Fibroblast of skin of right quadriceps (primary cell): Measurements from ENCODE around the gene EPB41L4A.

Experiments used
- DNase-seq: peaks from one replicate; pipeline ENCODE4 v3.0.0-alpha.2; 2013

Gene EPB41L4A

DNA sequence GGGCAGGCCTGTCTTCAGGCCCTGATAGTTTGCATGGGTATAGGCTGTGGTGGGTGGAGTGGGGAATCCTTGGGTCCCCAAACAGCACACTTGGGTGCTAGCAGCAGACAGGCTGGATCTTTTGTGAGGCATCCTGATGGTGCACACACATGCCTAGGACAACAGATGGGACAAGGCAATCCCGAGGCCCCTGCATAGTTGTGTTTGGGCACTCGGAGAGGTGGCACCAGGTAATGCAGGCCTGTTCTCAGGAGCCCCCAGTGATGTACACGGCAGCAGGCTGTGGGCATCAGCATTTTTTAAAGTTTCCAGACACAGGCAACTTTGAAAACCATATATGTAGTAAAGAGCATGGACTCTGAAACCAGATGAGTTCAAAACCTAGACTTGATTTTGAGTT lies 65.4 kb downstream of the EPB41L4A start:
- no peak for DNase-seq

DNA sequence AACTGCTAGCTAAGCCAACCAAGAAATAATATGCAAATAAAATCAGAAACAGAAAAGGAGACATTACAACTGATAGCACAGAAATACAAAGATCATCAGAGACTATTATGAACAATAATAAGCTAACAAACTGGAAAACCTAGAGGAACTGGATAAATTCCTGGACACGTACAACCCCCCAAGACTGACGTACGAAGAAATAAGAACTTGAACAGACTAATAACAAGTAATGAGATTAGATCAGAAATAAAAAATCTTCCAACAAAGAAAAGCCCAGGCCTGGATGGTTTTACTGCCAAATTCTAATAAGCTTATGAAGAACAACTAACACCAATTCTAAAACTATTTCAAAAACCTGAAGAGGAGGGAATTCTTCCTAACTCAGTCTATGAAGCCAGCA lies 67.9 kb downstream of the EPB41L4A start:
- DNase-seq, result no peak

DNA sequence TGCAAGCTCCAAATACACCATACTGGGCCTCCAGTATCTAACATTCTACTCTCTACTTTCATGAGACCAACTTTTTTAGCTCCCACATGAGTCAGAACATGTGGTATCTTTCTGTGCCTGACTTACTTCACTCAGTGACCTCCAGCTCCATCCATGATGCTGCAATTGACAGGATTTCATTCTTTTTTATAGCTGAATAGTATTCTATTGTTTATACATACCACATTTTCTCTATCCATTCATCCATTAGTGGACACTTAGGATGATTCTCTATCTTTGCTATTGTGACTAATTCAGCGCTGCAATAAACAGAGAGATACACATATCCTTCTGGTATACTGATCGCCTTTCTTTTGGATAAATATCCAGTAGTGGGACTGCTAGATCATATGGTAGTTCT lies 68.5 kb downstream of the EPB41L4A start:
- DNase-seq, result no peak

DNA sequence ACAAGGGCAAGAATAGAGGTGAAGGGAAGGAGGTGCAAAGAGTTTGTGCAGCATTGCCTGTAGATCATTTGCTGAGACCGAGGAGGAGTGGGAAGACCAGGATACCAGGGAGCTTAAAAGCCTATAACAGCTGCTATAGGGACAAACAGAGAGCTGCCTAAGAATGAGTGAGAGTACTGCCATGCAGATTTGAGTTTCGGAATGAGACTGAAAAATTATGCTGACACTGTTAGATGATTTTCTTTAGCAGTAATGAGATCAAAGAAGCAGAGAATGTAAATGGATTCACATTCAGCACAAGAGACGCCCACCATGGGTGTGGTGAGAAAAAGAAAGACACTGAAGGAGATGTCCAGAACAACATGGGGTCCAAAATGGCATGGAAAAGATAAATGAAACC lies 69.7 kb downstream of the EPB41L4A start:
- no peak for DNase-seq

DNA sequence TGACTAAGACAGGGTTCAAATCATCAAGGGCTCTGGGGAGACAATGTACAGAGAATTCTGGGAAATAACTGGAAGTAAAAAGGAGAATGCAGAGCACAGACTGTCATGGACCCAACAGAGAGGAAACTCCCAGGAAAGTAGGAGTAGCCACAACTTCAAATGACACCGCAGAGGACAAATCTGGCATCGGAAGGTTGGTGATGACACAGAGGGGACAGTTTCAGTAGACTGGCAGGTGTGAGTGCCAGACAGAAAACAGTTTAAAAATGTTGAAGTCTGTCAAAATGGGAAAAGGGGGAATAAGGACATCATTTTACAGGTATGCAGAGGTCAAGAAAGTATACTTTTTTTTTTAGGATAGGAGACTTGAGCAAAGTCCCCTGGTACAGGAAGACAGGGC lies 70.2 kb downstream of the EPB41L4A start:
- no peak for DNase-seq

DNA sequence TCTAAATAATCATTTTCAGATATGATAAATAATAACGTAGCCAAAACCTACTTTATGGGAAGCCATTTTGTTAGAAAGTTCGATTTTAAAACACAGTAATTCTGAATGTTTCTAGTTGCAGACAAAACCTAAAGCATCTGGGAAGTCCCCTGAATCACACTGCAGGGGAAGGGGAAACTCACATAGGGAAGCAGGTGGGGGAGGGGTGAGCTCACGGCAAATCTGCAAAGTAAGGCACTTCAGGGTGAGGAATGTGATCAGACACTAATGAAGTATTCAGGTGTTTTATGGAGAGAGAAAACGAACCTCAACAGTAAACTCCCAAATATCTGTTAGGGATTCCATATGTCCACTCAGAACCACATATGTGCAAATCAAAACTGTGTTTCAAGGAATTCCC lies 70.7 kb downstream of the EPB41L4A start:
- no peak for DNase-seq

DNA sequence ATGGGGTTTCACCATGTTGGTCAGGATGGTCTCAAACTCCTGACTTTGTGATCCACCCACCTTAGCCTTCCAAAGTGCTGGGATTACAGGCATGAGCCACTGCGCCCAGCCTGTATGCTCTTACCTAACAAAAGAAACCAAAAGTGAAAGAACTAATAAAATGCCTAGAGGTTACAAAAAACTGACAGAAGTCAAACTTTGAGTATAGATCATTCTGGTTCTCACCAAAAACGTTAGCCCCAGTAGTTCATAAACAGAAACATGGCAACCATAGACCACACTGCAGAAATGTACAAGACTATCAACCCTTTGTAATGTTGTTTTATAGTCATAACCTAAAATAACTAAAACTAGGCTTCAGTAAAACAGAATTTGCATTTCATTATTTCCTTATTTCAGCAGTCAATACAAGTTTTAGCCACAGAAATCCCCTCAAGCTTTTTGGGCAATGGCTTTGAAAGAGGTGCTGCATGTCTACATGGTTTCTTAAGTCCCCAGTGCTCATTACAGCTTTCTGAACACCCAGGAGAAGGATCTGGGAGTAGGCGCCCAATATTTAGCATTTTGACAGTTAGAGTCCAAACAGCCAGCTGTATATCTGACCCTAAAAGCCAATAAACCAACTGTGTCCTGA lies 72.5 kb downstream of the EPB41L4A start:
- DNase-seq, result no peak

DNA sequence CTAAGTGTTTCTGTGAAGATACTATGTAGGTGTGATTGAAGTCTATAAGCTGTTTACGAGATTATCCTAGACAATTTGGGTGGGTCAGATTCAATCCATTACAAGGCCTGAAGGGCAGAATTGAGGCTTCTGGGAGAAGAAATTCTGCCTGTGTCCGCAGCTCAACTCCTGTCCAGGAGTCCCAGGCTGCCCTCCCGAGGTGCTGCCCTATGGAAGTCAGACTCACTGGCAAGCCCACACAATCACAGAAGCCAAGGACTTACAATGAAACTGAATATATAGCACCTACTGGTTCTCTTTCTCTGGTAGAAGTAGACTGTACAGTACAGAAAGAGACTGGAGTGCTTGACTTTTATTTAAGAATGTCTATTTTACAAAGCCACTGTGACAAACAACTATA lies 74.5 kb downstream of the EPB41L4A start:
- no peak for DNase-seq

DNA sequence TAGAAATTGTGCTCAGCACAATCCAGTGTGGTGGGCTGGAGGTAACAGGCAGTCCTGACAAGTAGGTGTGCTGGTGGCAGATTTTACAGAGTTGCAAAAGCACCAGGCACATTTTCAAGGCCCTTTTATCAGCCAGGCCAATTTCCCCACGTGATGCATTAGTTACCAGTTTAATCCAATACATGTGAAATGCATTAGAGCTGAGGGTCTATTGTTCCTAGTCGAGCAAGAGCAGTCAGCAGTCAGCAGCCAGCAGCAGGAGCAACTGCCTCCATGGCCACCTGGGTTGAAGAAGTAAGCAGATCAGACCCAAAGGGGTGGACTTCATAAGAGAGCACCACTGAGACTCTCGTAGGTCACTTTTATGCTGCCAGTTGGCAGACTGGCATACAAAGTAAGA lies 76.7 kb downstream of the EPB41L4A start:
- DNase-seq, result no peak

DNA sequence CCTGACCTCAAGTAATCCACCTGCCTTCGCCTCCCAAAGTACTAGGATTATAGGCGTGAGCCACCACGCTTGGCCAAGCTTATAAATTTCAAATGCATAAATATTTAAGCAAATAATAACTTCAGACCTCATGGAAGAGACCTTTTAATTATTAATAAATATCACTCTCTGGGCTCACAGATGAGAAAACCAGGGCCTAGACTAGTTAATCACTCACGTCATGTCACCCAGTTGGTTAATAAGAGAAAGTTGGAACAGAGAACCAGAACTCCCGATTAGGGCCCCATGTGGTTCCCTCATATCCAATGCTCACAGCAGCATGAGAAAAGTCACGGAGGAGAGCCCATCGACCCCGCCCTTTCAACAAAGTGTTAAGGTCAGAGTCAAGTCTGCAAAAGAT lies 79.3 kb downstream of the EPB41L4A start:
- DNase-seq, result no peak

DNA sequence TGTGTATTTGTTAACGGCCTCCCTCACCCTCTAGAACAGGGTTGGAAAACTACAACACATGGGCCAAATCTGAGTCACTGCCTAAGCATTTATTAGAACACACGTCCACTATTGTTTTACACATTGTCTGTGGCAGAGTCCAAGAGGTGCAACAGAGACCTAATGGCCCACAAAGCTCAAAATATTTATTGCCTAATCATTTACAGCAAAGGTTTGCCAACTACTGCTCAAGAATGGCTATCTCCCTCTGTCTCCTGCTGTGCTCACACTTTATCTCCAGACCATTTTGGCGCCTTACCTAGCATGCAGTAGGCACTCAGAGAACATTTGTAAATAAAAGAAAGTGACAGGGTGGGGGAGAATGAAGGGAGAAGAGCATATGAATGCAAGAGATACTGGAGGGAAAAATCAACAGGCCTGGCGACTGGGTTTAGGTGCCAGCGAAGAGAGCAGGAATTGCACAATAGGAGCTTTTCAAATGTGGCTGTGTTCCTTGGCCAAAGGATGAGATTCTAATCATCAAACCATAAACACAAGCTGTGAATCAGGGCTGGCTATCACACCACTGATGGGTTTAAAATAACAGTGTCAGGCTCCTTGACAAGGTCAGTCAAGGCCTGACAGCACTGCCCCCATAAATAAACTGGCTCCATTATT lies 80.3 kb downstream of the EPB41L4A start:
- no peak for DNase-seq

DNA sequence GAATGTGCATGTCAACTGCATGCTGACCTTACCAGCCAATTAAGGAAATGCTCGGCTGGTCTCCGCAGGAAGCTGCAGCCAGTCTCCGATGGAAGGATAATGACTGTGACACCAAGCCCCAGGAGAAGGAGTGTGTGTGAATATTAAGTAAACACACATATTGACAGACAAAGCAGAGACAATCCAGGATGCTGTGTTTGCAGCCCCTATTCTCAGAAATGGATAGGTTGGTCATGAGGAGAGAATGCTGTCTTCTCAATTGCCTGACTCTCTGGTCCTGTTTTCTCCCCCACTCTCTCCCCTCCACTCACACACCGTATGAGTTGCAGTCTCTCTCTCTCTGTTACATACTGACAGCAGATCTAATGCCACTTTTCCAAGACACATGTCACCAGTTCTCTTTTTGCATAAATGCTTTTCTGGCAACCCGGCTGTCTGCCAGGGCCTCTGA lies 85.7 kb downstream of the EPB41L4A start:
- no peak for DNase-seq

DNA sequence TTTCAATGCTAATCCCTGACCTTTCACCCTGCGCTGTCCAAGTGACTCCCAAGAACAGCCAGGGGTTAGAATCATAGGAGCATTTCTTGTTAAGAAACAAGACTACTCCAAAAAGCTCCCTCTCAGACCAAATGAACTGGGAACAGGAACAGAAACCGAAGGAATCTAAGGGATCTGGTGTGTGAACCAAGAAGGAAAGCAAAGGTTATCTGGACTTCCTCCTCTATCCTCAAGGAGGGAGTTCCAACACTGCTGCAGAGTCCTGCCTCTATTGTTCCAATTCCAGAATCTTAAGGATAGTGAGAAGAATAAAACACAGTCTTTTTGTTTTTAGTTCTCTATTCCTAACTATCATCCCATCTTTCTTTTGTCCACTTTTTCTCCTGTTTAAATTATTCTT lies 87.2 kb downstream of the EPB41L4A start:
- no peak for DNase-seq

DNA sequence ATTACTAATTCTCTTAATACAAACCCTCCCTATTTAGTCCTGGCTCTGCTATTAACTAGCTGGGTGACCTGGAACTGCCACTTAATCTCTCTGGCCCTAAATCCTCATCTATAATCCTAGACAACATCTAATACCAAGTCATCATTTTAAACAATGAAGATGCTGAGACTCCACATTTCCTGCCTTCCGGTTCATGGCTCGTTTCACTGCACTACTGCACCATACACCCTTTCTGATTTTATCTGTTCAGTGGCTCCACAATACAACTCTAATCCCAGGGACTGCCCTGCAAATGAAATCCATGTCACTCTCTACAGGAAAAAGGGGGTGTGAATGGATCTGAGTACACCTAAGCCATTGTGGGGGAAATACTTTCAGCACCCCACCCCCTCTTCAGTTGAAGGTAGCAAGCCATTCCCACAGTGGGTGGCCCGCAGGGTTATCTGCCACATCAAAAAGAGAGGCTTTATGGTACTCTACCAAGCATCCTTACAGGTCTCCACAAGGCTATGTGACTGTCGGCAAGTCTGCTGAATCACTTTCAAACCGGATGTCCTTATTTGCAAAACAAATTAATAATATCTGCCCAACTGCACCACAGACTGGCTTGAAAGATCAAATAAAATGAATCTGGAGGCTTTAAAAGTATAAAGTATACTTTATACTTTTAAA lies 89.5 kb downstream of the EPB41L4A start:
- DNase-seq, result no peak

DNA sequence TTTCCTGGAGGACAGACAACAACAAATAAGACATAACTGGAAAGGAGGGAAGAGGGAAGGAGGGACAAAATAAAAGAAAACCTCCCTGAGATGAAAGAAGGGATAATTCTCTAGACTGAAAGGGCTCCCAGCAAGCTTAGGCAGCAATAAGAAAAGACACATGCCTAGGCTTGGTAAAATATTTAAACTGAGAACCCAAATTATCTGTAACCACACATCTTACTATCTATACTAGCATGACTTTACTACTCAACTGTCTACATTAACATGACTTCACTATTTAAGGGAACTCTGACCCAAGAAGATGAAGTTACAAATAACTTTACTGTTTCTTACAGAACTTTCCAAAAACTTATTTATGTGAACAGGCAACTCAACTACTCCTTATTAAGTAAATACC lies 95.9 kb downstream of the EPB41L4A start:
- DNase-seq, result no peak

DNA sequence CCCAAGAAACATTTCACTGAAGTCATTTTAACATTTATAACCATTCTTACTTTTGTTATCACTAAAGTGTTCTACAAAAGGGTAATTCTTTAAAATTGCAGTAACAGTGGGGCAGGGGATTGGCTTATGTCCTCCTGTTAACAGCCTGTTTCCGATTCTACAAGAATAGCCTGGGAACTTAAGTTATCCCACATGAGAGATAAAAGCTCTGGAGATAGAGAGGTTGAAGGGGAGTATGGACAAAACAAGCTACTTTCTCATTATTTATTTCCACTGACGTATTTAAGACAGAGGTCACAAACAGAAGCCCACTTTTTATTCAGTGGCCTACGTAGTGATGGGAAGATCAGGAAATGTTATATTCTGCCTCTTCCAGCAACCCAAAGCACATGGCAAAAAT lies 98.7 kb downstream of the EPB41L4A start:
- DNase-seq, result no peak

DNA sequence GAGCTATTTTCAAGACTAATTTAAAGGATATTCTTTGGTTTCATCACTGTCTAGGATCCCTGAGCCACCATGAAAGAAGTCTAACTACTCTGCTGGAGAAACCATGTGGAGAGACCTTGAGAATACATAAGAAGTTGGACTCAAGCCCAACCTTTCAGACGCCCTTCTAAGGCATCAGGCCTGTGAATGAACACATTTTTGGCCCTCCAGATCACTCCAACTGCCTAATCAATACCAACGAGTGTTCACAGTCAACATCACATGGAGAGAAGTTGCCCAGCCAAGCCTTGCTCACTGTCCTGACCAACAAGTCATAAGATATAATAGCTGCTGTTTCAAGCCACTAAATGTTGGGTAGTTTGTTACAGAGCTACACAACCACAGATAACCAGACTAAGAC lies 100.7 kb downstream of the EPB41L4A start:
- no peak for DNase-seq

DNA sequence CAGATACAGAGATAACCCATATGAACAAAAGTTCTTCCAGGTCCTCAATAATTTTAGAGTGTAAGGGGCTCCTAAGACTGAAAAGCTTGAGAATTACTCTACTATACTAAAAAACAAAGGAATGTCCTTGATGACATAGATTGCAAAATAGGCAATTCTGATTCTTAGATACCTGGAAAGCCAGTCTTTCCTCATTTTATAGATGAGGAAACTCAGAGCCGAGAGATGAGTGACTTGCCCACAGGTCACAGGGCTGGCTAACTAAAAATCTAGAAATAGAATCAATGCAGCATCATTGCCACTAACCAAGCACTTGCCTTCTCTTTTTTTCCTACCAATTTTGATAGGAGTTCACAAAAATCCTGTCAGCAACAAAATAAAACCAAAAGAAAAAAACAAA lies 101.2 kb downstream of the EPB41L4A start:
- DNase-seq, result no peak

DNA sequence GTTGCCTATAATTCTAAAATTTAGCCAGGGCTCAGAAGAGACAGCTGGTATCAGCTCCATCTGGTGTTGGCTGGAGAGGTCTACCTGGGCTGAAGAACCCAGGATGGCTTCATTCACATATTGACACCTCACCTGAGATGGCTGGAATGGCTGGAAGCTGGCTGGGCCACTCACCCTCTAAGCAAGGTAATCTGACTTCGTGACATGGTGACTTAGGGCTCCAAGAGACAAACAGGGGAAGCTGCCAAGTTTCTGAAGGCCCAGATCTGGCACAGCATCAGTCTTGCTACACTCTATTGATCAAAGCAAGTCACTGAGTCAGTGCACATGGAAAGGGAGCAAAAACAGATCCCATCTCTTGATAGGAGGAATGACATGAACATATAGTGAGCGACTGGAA lies 102.3 kb downstream of the EPB41L4A start:
- no peak for DNase-seq

DNA sequence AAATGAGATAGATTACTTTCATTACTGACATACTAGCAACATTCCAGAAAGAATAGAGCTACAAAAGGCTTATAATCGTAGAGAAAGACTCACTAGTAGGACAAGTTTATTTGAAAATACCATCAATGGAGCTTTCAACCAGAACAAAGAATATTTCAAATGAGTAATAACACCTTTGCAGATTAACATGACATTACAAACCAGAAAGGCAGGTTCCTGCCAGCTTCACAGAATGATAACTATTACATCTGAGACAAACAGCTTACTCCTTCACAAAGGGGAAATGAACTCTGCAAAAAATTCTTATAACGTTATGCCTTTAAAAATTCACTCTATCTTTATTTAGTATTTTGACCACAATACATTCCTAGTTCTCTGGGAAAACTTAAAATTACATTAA lies 103.1 kb downstream of the EPB41L4A start:
- DNase-seq, result no peak

DNA sequence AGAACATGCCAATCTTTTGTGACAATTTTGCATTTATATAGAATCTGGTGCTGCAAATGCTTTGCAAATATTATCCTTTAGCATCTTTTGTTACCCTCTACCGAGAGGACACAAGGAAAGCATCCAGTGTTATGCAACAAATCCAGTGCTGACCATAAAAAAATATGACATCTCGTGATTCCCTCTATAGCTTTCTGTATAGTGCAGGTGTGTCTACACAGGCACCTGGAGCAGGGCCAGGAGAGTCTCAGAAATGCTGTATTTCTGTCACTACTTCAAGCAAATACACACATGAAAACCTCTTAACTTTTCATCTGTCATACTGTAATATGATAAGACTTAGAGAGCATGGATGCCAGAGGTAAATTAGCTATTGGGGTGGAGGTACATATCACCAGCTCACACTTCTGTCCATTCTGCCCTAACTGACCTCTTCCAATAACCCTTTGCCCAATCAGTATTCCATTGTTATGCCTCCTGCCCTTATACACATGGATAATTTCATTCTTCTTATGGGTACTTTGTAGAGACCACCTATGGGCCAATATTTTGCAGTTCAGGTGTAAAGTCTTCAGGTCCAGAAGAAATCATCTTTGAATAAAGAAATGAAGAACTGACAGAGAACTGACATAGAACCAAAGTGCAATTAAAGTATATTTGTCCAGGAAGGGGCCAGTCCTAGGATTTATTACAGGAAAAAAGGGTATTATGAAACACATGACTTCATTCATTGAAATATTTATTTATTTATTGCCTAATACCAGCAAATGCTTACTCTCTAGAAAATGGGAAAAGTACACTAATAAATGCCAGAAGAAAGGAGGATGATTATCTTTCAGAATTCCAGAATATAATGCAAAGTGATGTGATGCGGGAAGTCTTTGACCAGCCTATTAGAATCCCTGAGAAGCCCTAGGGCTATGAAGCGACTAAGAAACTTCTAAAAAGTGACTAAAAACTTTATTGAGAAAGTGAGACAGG lies 106.5 kb downstream of the EPB41L4A start:
- no peak for DNase-seq

DNA sequence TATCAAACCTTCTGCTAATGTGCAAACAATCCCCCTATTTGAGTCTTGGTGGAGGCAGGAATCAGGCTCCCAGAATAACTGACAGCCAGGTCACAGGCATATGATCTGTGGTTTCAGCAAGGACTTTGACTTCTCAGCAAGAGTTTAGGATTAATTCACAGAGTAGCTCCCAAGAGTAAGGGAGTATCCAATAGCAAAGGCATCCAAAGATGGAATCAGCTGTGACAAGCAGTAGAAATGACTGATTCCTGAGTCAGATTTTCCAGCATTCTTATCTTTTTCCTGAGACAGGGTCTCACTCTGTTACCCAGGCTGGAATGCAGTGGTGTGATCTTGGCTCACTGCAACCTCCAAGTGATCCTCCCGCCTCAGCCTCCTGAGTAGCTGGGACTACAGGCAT lies 108.3 kb downstream of the EPB41L4A start:
- no peak for DNase-seq

DNA sequence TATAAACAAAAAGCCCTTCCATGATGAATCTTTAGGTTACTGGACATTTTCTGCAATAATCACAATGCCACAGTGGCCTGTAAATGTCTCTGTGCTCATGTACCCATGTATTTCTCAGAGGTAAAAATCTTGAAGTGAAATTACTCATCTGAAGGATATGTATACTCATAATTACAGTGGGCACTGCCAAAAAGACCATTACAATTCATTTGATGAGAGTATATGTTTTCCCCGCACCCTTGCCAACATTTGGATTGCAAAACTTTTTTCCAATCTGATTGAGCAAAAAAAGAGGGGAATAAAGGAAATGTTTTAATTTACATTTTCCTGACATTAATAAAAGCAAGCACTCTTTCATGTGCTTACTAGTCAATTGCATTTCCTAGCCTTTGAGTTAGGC lies 110.5 kb downstream of the EPB41L4A start:
- no peak for DNase-seq
